ENCODE measurements around the gene CD300E.

GRCh38 chr17:74635418-74635817 lies 11.9 kb upstream of the CD300E start:
- TF ChIP-seq, protein P1, sequence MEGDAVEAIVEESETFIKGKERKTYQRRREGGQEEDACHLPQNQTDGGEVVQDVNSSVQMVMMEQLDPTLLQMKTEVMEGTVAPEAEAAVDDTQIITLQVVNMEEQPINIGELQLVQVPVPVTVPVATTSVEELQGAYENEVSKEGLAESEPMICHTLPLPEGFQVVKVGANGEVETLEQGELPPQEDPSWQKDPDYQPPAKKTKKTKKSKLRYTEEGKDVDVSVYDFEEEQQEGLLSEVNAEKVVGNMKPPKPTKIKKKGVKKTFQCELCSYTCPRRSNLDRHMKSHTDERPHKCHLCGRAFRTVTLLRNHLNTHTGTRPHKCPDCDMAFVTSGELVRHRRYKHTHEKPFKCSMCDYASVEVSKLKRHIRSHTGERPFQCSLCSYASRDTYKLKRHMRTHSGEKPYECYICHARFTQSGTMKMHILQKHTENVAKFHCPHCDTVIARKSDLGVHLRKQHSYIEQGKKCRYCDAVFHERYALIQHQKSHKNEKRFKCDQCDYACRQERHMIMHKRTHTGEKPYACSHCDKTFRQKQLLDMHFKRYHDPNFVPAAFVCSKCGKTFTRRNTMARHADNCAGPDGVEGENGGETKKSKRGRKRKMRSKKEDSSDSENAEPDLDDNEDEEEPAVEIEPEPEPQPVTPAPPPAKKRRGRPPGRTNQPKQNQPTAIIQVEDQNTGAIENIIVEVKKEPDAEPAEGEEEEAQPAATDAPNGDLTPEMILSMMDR (IDR thresholded peaks at IDR 0.05; ENCODE audit: low read depth, low read length, poor library complexity, severe bottlenecking), result no peak
- no peak for TF ChIP-seq EZH2phosphoT487 (IDR thresholded peaks at IDR 0.05; ENCODE audit: borderline replicate concordance, low read length)
